HG03108 (cell line): ENCODE measurements around the gene IGSF22.

ENCODE experiments used
- ATAC-seq: cut with Tn5 transposase; IDR thresholded peaks from one replicate; pipeline ENCODE4 v1.9.1; 2021; ENCODE audit warnings: moderate library complexity; ENCODE audit not compliant: unreplicated experiment

The IGSF22 gene

DNA sequence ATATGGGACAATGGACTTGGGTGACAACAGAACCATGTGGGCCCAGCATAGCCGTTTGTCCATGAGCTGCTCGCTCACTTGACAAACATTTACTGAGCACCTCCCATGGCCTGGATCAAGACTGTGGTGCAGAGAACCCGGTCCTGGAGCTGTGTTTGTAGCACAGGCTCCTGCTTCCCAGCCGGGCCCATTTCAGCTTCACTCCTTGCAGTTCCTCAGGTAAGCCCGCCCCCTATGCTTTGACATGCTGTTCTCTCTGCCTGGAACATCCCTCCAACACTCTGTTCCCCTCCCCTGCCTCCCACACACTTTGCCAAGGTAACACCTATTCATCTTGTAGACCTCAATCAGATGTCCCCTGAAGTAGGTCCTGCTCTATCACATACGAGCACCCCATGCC, 19.3 kb upstream of the IGSF22 start:
- ATAC-seq, result no peak

DNA sequence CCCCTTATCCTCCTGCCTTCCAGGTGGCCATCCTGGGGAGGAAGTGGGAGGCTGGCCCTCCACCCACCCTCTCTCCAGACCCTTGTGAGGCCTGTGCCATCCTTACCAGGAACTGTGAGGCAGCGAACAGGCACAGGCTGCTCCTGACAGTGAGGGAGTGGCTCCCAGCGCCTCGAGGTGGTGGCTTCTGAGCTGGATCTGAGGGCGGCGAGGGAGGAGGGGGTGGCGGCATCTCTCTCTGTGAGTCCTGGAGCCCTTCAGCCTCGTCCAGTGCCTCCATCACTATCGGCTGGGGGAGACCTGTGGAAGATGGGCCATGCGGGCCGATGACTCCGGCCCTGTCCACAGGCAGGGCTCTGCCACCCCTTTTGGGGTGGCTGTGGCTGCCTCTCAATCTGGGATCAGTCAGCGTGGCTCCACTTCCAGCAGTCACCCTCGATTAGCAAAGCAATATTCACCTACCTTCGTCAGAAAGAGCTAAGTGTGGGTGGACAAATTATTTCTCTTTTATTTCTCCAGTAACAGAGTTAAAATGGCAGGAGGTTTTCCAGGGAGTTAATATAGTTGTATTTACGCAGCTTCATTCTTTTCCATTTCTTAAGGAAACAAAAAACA, 18.0 kb upstream of the IGSF22 start:
- no peak for ATAC-seq

DNA sequence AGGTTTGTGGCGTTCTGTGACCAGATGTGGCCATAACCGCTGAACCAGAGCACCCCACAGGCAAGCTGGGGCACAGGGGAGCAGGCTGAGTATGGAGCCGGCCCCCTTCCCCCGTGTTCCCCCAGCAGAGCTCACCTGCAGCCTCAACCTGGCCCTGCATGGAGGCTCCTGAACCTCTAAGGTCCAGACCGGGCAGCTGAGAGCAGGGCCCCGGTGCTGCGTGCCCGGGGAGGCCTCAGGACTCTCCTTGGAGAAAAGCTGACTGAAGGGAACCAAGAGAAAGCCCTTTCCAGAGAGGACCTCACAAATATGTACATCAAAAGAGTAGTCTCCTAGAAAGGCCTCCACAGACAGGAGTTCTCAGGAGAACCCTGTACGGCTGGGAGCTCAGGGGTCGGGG, 17.4 kb upstream of the IGSF22 start:
- no peak for ATAC-seq

DNA sequence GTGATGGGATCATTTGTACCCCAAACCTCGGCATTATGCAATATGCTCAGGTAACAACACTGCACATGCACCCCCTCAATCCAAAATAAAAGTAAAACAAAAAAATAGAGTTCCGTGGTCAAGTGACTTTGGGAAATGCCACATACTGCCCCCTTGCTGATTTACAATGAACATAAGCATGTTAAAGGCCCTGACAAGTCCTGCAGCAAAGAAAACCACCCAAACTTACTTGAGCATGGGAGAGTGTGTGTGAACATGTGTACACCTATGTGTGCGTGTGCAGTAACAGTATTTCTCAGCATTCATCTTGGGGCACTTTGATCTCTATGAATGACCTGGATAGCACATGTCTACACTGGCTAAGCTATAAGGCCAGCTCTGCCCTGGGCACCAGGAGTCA, 15.8 kb upstream of the IGSF22 start:
- ATAC-seq, result no peak

DNA sequence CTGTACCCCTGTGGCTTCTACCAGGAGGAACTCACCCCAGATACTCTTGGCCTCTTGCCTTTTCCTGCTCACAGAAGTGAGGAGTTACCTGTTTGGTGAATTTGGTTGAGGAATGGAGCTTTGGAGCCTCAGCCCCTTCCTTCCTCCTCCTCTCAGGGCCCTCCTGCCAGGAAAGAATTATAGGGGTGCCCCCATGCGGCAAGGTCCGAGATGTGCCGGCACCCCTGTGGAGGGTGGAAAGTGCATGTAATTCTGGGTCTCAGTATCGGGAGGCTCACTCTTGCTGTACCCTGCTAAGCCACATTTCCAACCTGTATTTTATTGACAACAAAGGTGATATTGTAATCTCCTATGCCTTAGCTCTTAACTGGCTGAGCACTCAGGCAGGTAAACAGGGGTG, 13.7 kb upstream of the IGSF22 start:
- no peak for ATAC-seq

DNA sequence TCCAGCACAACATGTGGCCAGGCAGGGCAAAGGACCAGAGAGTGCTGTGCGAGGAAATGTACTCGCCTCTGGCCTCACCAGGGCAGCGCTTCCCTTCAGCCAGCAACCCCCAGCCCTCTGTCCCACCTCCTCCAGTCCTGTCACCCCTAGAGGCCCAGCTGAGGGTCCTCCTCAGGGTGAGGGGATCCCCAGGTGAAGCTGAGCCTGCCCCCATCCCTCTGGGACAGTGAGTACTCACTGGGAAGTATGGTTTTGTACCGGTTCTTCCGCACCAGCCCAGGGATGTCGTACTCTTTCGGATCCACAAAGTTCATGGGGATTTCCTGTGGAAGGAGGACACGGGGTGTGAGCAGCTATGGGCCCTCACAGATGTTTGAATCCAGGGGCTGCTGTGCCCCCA, 11.7 kb upstream of the IGSF22 start:
- no peak for ATAC-seq

DNA sequence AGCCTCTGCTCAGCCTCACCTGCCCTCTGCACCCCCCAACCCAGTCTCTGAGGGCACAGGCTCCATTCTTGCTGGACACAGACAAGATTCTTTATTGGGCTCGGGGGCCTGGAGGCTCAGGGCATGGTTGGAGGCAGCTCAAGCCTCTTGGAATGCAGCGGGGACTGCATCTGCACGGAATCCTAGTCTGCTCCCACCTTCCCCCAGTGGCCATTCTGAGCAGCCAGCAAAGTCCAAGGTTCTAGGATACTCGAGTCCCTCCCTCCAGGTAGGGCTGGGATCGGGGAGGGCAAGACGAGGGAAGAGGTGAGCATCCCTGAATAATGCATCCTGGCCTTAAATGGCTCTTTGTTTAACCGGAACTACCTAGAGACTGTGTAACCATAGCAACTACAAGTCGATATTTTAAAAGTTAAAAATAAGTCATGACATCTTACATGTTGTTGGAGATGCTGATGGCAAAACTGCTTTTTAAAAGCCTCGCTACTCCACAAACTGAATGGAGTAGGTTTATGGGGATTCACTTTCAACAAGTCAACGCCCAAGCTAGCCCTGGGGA, 10.7 kb upstream of the IGSF22 start:
- no peak for ATAC-seq

DNA sequence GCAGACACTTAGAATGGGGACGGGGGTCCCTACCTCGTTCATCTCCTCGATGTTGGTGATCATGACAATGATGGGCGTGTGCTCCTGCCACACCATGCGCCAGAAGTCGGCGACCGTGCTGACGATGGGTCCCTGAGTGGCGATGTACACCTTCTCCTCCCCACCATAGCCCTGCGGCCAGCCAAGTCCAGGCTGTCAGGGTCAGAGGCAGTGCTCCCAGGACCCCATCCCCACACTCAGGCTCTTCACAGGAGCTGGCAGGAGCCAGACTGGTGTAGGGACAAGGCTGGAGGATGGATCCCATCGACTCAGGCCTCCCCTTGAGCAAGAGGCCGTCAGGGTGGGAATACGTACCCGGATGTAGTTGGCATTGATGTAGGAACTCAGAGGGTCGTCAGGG, 7.2 kb upstream of the IGSF22 start:
- ATAC-seq, result no peak

DNA sequence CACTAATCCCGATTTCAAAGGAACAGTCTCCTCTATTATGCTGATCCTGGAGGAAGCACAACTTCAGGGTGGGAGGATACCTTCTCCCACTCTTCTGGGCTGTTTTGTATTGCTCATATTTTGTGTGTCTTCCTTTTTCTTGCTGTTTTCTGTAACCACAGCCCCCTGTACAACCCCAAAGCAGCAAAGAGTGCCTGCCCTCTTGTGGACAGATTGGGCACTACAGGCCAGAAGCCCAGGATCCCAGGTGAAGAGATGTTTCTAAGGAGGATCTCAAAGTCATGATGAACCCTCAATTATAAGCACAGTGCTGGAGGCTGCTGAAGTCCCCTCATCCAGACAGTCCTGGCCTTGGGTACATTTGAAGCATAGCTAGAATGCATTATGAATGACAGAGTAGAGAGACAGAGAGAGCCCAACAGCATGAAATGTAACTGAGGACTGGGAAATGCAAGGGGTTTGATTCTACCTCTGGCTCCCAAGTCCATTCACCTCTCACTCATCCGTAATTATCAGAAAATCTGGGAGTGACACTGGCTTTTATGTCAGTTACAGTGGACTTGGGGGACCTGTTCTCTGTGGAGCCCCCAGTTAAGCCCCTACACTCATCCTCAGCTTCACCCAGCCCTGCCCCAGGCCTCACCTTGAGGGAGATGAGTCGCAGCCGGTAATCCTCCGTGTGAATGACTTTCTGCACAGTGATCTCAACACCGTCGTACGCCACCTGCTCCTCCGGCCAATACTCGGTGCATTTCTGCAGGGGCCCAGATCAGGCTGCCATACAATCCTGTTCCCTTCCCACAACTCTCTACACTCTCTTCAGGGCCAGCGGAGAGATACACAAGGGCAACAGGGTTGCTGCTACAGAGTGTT, 6.2 kb upstream of the IGSF22 start:
- ATAC-seq, result no peak

DNA sequence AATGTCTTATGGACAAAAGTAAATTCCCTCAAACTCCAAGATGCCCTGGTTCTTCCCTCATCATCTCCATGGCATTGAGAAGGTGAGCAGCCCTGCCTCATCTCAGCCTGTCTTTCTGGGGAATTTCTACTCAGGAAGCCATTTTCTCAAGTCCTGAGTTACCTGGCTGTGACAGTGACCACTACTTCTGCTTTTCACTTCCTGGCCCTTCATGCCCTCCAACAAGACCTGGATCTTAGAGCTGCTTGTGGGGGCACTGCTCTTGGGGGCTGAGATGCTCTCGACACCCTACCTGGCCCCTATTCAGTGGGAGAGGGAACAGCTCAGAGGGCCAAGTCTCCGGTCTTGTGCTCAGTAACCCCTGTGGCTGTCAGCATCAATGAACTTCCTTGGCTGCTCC, 5.5 kb upstream of the IGSF22 start:
- ATAC-seq, result no peak

DNA sequence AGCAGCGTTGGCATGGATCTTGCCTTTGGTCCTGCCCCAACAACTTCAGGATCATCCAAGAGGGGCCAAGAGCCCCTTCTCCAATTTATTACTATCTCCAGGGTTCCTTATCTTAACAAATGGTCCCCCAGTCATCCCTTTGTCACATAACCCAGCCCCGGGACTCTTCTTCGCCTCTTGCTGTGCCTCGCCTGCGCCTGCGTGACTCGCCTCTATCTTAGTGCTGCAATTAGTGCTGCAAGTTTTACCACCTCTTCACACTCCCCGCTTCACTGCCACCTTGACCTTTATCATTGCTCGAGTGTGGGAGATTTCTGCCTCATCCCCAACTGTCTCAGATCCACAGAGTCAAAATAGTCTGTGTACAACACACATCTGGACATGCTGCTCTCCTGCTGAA, 4.0 kb upstream of the IGSF22 start:
- ATAC-seq, result no peak

DNA sequence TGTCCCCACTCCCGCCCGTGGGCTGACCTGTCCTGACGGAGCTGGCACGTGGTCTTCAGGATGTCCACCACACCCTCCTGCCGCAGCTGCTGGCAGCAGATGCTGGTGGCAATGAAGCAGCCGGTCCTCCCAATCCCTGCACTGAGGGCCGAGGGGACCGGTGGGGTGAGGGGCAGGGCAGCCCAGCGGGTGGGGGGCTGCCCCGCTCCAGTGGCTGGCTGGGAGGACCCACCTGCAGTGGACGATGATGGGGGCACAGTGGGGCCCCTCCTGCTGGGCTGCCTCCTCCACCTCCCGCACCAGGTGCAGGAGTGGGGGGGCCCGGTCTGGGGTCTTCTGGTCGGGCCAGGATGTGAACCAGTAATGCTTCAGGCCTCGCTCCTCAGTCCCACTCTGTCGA, 3.4 kb upstream of the IGSF22 start:
- no peak for ATAC-seq

DNA sequence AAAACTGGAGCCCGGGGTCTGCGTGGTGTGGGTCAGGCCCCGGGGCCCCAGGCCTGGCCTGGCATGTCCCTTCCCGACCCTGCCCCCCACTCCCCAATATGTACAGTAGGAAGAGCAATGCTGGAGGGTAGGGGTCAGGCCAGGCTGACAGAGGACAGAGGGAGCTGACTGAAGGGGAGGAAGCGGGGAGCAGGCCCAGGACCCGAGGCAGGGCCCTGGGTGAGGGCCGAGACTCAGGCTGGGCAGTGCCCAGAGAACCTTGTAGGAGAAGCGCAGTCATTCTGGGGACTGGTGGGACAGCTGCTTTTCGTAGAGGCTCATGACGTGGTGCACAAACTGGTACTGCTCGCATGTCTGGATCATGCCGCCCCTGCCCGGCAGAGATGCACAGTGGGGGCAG, 2.7 kb upstream of the IGSF22 start:
- no peak for ATAC-seq

DNA sequence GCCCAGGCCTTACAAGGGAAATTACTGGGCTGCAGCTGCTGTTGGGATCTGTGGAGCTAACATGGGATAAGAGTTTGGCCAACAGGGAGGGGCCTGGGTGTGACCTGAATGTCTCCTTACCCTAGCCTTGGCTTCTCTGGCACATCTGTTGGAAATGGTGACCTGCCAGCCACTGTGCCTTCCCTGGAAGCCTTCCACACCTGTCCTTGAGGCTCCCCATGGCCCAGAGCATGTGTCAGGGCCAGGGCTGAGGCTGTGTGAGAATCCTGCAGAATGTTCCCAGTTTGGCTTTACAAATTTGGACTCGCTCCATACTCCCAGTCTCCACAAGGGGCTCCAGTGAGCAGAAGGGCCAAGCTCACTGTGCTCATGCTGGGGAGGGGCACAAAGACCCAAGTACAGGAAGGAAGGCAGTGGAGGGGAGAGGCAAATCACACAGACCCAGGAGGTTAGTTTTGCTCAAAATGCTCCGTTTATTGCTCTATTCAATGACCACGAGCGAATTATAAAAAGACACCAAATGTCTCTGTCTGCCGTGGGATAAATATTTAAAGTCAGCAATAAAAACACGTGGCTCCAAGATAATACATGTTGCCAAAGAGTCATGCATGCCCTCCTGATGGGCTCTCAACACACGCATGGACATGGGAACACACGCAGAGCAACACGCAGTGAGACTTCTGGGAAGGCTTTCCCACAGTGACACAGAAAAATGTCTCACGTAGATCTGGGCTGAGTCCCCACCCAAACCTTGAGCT, 1.7 kb upstream of the IGSF22 start:
- no peak for ATAC-seq

DNA sequence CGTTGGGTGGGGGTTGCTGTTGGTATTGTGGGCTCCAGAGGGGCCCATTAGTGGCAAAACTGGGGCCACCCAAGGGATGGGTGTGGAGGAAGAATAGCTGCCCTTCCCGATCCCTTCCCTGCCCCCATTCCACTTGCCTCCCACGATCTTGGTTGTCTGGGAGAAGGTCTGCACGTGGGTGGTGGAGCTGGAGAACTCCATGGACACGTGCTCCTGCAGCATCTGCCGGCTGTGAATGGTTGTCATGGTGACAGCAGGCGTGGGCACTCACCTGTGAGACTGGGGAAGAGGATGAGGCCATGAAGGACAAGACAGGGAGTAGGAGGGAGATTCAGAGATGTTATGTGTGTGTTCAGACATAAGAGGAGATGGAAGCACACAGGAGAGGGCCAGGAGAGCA, 2.0 kb downstream of the IGSF22 start:
- ATAC-seq, result no peak

DNA sequence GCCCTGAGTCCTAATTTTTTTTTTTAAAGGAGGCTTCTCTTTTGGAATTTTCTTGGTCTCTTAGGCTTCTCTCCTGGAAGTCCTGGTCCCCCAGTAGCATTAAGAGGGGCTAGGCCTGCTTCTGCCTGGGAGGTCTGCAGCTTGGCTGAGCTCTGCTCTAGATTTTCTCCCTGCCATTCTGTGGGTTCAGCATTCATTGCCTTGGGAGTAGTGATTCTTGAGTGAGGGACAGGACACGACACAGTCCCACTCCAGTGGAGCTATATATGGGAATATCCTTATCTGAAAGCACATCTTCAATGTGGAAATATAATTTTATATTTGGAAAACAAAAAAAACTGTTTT, 3.7 kb downstream of the IGSF22 start:
- ATAC-seq, result no peak

DNA sequence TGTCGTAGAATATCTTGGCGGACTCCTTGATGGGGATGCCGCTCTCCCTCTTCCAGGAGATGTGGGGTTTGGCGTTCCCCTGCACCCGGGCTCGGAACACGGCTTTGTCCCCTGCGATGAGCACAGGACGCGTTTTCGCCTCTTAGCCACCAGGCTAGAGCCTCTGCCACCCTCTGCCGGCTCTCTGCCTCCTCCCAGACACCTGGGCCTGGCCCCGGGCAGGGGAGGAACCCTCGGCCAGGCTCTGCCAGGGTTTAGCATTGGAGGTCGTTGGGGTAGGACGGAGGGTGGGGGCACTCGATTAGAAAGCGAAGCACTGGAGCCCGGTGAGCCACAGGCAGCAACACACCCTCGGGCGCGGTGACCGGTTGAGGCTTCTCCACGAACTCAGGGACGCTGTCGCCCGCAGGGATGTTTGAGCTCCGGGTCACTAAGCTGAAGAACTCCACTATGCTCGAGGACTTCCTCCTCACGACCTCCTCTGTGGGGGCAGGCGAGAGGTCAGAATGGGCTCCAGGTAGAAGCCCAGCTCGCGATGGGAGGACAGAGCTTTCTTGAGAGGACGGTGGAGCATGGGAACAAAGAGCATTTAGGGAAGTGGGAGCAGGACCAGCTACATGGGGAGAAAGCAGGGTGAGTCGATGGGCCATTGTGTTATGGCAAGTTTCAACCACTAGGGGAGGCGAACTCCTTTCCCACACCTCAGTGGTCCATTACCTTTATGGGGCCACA, 4.3 kb downstream of the IGSF22 start:
- ATAC-seq, result peak; percentile 75

DNA sequence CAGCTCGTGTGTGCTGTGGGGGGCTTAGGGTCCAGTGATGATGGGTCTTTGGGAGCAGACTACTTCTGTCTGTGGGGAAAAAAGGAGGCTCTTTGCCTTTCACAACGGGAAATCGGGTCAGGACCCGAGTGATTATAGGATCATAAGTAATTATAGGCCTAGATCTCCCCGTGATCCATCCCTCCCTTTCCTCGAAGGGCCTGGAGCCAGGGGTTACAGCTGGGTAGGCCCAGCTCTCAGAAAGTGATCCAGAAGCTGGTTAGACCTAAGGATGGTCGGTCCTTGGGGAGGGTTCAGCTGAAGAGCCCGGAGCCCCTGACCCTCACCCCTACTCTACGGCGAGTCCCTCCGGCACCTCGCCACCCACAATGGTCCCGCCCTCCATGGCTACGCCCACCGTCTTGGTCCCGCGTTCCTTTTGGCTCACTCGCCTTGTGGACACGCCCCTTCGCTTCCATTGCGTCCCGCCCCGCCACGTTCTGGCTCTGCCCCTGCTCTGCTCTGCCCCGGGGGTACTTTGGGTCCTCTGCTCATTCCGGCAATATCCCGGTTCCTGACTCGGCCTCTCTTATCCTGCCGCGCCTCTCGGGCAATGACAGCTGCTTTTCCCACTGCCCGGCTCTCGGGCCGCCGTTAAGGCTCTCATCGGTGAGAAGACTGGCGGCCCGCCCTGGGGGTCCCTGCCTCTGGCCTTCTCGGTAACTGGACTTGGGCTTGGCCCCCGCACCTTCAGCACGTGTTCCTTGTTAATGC, 5.0 kb downstream of the IGSF22 start:
- peak; percentile 65 for ATAC-seq

DNA sequence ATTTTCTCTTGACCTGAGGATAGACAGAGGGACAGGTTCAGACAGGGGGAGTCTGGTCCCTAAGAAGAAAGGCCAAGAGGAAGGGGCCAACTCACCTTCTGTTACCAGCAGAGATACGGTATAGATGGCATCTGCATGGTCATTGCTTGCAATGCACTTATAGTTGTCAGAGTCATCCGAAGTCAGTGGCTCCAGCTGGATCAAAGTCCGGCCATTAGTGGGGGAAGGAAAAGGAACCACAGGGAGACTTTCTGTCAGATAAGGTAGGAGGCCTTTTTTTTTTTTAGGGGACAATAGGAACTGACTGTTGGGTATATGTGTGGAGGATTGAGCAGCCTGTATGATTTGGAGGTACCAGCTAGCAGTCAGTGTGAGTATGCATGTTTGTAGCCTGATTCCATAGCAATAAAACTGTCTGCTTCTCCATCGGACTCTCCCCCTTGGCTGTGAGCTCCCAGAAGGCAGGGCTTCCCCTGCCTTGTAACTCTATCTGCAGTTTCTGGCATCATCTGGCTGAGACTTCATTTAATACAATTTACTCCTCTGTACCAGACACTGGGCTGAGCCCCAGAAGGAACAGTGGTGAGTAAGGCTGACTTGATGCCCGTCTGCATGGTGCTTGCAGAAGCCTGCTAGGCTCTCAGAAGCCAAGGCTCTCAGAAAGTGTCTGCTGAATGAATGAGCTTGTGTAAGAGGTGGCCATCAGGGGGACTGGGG, 5.7 kb downstream of the IGSF22 start:
- no peak for ATAC-seq

DNA sequence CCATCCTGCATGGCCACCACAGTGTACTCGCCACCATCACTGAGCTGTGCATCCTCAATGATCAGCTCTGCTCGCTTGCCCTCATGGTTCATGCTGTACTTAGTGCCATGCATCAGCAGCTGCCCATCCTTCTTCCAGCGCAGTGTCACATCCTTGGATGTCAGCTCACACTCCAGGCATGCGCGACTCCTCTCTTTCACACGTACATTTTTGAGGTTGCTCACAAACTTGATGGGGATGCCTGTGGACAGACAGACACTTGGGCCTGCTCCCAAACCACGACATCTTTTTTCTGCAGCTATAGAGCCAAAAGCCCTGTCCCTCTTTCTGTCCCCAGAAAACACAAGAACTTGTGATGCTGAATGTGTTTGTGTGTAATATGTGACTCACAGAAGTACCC, 10.5 kb downstream of the IGSF22 start:
- ATAC-seq, result no peak
